ENCODE measurements around the gene HOXC10. TPM values are rescaled to one million over a fixed set of nuclear protein-coding genes. Genes with fewer than 3 reads are reported as not detected.

The HOXC10 gene
- total RNA-seq, 1 experiment from 2014 or later: not detected

GRCh38 chr12:53972152-53972702, 12.7 kb upstream of the HOXC10 start:
- TF ChIP-seq ATF3 (CRISPR knock-in tag; conservative IDR thresholded peaks at IDR 0.05) (no peak), HMGA2 (CRISPR knock-in tag; IDR thresholded peaks at IDR 0.05) (no peak), EMX1 (CRISPR knock-in tag; IDR thresholded peaks at IDR 0.05) (no peak), MYBL2 (CRISPR knock-in tag; IDR thresholded peaks at IDR 0.05) (no peak), ZNF416 (CRISPR knock-in tag; IDR thresholded peaks at IDR 0.05) (no peak), CREM (CRISPR knock-in tag; IDR thresholded peaks at IDR 0.05) (no peak)

GRCh38 chr12:53972722-53973235, 12.2 kb upstream of the HOXC10 start, which contains the start of gene HOXC11:
Gene HOXC11 (plus strand): TSS chr12:53973126. CDS start chr12:53973242, 116 bp downstream.
- Mint-ChIP-seq H3K27me3 (ENCODE audit: low read depth) (peaks cover 100% of the 10 kb centered on the region), H3K36me3 (no peaks in the 10 kb centered on the region), H3K27ac (no peak within 1 kb of the TSS), H3K4me1 (peaks cover 16% of the 10 kb centered on the region), H3K4me3 (peak within 1 kb of the TSS; percentile 64), H3K9me3 (no peaks in the 10 kb centered on the region)
- ChIA-PET POLR2A (no interaction called here), CTCF (interaction anchor here (0.8 to 1.2 kb wide), 4 partner anchors 15 to 427 kb away, joined by 3 to 4 read pairs (median 3); partner anchors contain the start of gene HOXC8)
- DNase-seq (ENCODE audit: low spot score) (no peak), ATAC-seq (no peak)
- TF ChIP-seq PRRX2 (CRISPR knock-in tag; IDR thresholded peaks at IDR 0.05) (no peak), USF2 (CRISPR knock-in tag; IDR thresholded peaks at IDR 0.05) (peak; percentile 41)

More at GRCh38 chr12:53972152-53972702, 12.7 kb upstream of the HOXC10 start:
- CTCF ChIA-PET: no interaction called here
- ATAC-seq (no peak), DNase-seq (ENCODE audit: low spot score) (no peak)
- peaks cover 16% of the 10 kb centered on the region for H3K4me1 Mint-ChIP-seq
- H3K9me3 Mint-ChIP-seq: no peaks in the 10 kb centered on the region
- H3K27ac Mint-ChIP-seq: no peak overlapping the region
- peaks cover 100% of the 10 kb centered on the region for H3K27me3 Mint-ChIP-seq (ENCODE audit: low read depth)
- no peaks in the 10 kb centered on the region for H3K36me3 Mint-ChIP-seq
- no peak overlapping the region for H3K4me3 Mint-ChIP-seq
- POLR2A ChIA-PET: no interaction called here

- Mint-ChIP-seq H3K9me3 (no peaks in the 10 kb centered on the region), H3K27me3 (ENCODE audit: low read depth) (peaks cover 100% of the 10 kb centered on the region), H3K36me3 (no peaks in the 10 kb centered on the region), H3K4me3 (peak overlapping the region; percentile 64), H3K4me1 (peaks cover 19% of the 10 kb centered on the region), H3K27ac (no peak overlapping the region)
- CTCF ChIA-PET: interaction anchor here (0.6 to 1.2 kb wide), 5 partner anchors 15 to 426 kb away, joined by 3 to 4 read pairs (median 3); partner anchors contain the start of gene HOXC8
- ATAC-seq: peak; percentile 42
- peak; percentile 65 for DNase-seq (ENCODE audit: low spot score)
- POLR2A ChIA-PET: no interaction called here
- TF ChIP-seq ZNF219 (CRISPR knock-in tag; IDR thresholded peaks at IDR 0.05; ENCODE audit: borderline replicate concordance) (no peak), FOXP1 (CRISPR knock-in tag; IDR thresholded peaks at IDR 0.05; ENCODE audit: borderline replicate concordance) (no peak), NR1H2 (CRISPR knock-in tag; IDR thresholded peaks at IDR 0.05) (no peak), EMX1 (CRISPR knock-in tag; IDR thresholded peaks at IDR 0.05) (no peak), JAZF1 (CRISPR knock-in tag; IDR thresholded peaks at IDR 0.05) (no peak), NFATC4 (CRISPR knock-in tag; IDR thresholded peaks at IDR 0.05) (no peak), STAT6 (CRISPR knock-in tag; conservative IDR thresholded peaks at IDR 0.05; ENCODE audit: low read depth) (no peak), PRRX2 (CRISPR knock-in tag; IDR thresholded peaks at IDR 0.05) (no peak)
These were observed 11.5 kb upstream of the HOXC10 start for GRCh38 chr12:53973236-53974042.
